ENCODE data around the gene C3orf80.
"Not testable (repeated sequence)": the region's sequence is repeated elsewhere in the genome, so short reads cannot be mapped to it uniquely, and the experiment has no call there.

The C3orf80 gene

DNA sequence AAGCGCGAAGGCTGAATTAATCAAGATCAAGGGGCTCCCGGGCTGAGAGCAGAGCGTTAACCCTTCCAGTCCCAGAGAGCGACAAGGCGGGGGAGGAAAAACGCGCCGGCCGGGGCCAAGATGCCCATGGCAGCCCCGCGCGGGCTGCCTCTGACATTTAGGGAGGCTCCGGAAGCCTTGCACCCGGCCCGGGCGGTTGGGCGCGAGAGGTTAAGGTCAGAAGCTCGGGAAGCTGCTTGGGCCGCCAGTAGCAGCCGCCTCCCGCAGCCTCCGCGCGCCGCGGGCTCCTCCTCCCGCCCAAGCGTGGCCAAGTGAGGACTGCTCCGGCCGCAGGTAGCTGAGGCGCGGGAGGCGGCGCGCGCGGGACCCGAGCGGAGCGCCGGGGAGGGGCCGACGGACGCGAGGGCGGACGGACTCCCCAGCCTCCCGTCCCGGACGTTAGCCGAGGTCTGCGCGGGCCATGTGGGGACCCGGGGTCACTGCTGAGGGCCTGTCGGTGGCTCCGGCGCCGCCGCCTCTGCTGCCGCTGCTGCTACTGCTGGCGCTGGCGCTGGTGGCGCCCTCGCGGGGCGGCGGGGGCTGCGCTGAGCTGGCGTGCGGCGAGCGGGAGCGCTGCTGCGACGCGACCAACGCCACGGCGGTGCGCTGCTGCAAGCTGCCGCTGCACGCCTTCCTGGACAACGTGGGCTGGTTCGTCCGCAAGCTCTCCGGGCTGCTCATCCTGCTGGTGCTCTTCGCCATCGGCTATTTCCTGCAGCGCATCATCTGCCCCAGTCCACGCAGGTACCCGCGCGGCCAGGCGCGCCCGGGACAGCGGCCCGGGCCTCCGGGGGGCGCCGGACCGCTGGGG, at the start of gene C3orf80:
C3orf80 (plus strand) TSS at position 247 of the 850 bp plus-strand sequence; CDS start at position 461, 214 bp downstream.
- no peak for DNase-seq (ENCODE audit: low read depth in 2 of 2)

DNA sequence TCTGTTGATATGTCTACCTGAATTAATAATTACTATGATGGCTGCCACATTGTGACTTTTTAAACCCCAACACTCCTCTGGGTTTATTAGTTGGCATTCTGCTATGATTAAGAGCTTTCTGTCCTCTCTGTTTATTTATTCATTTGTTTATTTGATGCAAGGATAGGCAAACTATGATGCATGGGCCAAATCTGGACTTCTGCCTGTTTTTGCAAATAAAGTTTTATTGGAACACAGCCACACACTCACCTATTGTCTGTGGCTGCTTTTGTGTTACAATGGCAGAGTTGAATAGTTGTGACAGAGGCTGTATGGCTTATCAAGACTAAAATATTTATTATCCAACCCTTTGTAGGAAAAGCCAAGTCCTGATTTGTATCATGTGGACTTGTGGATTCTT, 48.3 kb upstream of the C3orf80 start:
- DNase-seq (ENCODE audit: low read depth in 2 of 2) = no peak

- DNase-seq (ENCODE audit: low read depth in 2 of 2) = not testable (repeated sequence)
Measured at GRCh38 chr3:160178661-160179060, 46.6 kb upstream of the C3orf80 start.

DNA sequence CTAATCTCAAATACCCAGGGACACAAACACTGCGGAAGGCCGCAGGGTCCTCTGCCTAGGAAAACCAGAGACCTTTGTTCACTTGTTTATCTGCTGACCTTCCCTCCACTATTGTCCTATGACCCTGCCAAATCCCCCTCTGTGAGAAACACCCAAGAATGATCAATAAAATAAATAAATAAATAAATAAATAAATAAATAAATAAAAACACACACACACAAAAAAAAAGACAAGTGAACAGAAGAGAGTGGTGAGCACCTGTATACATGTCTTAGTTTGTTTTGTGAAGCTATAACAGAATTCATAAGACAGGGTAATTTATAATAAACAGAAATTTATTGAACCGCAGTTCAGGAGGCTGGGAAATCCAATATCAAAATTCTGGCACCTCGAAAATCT, 45.8 kb upstream of the C3orf80 start:
- DNase-seq (ENCODE audit: low read depth in 2 of 2) = not testable (repeated sequence)

DNA sequence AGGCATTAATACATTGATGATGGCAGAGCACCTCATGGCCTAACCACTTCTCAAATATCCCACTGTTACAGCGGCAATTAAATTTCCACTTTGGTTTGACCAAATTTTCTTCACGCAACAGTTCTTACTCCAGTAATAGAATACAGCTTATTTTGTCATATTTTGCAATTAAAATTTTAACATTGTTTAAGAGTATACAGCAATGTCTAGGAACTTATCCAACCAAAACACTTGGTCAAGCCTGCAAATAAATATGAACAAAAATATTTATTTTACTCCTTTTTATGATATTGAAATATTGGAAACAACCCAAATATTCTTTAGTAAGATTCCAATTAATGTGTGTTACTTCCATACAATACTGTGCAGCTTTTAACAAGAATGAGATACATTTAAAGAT, 45.3 kb upstream of the C3orf80 start:
- no peak for DNase-seq (ENCODE audit: low read depth in 2 of 2)

DNA sequence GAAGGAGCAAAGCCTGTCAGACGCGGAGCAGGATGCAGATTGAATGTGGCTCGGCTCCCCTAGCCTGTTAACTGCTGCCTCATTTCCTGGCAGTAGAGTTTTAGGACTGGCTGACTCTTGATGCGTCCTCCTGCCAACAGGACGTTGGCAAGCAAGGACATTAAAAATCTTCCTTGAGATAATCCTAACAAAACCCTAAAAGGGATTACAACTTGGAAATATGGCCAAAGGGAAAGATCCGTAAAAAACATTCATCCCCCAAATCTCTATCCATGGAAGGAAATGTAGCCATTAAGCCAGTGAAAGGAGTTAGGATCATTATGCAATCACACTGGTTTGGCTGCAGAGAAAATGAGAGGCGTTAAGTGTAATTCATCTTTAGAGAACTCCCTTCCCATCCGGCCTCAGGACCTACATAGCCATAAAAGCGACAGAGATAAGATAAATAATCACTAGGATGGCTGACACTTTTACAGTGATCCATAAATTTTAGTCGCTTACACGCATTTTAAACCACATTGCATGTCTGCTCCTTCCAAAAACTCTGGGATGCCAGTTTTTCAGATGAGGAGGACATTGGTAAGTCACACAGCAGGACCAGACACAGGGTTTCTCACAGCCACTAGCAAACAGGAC, 44.5 kb upstream of the C3orf80 start:
- DNase-seq (ENCODE audit: low read depth in 2 of 2) = no peak

DNA sequence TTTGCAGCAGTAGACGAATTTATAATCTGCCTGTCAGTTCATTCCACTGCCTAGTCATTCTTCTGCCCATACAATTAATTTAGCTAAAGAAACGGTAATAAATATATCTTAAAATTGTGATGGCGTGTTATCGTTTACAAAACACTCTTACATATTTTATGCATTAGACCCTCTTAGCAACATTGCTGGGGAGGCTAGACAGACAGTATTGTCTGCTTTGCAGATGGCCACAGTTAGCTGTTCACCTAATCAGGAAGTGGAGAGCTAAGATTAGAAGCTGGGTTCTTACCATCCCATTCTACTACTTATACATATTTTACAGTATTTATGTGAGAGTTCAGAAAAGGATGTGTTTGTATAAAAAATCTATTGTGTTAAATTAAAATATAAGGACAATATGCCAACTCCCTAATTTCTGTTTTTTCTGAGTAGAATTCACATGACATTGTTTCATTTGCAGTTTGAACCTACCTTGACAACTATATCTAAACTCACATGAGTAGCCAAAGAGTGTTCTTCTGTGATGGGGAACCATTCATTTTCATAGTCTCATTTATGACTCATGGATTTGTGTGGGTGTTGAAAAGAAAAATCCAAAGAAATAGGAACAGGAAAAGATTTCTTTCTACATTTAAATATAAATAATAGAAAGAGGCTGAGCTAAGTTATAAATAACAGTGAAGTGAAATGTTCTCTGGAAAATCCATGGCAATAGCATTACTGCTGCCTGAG, 41.7 kb upstream of the C3orf80 start:
- DNase-seq (ENCODE audit: low read depth in 2 of 2) = no peak

DNA sequence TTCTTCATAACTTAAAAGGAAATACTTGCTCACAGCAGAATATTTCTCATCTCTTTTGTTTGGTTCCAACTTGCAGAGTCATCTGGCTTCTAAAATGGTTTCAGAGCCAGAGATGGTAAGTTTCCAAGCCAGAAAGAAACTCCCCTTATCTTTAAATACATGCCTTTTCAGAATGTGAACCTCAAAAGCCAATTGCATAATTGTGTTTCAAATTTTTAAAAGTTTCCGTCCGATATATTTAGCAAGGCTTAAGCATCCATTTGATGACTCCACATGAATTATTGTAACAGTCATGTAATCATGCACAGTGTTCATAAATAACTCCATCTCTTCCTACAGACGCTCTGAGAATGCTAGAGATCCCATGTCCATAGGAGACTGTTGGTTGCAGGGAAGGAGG, 40.6 kb upstream of the C3orf80 start:
- no peak for DNase-seq (ENCODE audit: low read depth in 2 of 2)

DNA sequence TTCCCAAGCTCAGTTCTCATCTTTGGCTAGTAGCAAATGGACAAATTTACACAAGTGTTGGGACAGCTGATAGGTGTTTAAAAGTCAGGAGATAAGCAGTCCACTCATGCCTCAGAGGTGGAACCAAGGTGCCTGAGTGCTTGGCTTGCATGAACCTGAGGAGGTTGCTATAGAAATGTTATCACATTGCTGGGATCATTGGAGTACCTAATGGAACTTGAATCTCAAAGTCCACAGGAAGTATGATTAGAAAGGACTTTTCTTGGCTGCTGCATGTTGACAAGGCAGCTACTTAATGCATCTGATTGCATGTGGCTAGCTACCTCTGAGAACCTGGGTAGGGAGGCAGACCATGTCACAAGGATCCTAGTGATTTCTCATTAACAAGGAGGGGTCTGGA, 39.5 kb upstream of the C3orf80 start:
- DNase-seq (ENCODE audit: low read depth in 2 of 2) = no peak

GRCh38 chr3:160187288-160187687, 37.9 kb upstream of the C3orf80 start:
- DNase-seq (ENCODE audit: low read depth in 2 of 2) = no peak

- no peak for DNase-seq (ENCODE audit: low read depth in 2 of 2)
Measured at GRCh38 chr3:160192310-160193029, 32.8 kb upstream of the C3orf80 start.

DNA sequence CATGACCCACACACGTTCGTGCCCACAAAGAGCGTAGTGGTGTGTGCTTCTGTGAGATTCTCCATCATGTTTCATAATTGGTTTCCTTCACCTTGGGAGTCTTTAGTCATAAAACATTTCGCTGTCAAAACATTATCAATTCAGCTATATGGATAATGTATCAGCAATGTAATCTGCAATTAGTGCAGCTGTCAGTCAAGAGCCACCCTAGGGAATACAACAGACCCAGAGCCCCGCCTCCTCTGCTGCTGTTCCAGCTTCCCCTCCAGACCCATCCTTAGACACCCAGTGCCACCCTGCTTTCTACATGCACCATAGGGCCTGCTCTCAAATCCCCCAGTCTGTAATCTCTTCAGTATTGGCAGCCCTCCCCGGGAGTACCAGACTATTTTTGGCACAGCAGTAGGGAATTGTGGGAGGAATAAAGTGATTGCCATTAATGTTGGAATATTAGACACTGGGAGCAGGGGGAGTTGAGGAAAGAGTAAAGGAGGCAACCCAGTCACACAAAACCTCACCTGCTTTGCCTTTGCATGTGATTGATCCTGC, 31.5 kb upstream of the C3orf80 start:
- no peak for DNase-seq (ENCODE audit: low read depth in 2 of 2)

GRCh38 chr3:160194438-160194837, 30.8 kb upstream of the C3orf80 start:
- DNase-seq (ENCODE audit: low read depth in 2 of 2) = no peak

- no peak for DNase-seq (ENCODE audit: low read depth in 2 of 2)
Measured at GRCh38 chr3:160195106-160195505, 30.1 kb upstream of the C3orf80 start.

DNA sequence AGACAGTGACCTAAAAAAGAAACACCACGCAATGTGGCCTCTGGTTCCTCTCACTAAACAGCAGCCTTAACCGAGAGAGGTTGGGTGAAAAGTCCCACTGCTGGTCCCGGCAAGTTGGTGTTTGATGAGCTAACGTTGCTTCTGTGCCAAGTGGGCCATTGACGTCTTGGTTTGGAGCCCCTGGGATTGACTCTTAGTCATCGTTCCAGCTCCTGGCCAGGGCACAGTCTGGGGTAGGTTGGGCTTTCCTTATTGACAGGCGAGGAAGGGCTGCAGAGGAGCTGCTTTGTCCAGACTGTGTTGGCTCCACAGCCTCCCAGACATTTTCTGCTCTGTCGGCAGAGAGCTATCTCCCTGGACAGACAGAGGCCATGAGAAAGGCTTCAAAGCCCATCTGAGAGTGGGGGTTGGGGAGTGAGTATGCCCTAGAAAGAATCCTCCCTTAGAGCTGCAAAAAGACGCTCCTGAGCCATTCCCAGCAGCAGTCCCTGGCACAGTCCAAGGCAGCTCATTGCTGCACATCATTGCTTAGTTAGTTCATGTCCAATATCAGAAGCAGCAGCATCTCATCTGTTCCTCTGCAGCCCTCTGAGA, 28.6 kb upstream of the C3orf80 start:
- DNase-seq (ENCODE audit: low read depth in 2 of 2) = no peak

DNA sequence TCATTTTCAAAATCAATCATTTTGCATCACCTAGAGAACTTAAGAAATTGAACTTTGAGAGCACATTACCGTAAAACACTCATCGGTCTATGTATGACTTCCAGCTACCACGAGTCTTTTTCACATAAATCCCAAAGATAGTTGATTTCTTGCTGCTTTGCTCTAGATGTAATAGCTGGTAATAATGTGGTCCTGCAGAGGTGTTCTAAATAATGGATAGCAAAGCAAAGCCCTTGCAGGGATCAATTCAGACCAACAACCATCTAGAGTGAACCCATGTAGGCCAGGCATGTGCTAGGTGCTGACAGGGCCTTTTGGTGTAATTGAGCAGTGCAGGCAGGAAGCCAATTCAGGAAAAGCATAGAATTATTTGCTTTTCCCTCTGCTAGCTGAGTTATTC, 26.1 kb upstream of the C3orf80 start:
- no peak for DNase-seq (ENCODE audit: low read depth in 2 of 2)

- no peak for DNase-seq (ENCODE audit: low read depth in 2 of 2)
Measured at GRCh38 chr3:160200353-160200752, 24.9 kb upstream of the C3orf80 start.

GRCh38 chr3:160204396-160205011, 20.7 kb upstream of the C3orf80 start:
- not testable (repeated sequence) for DNase-seq (ENCODE audit: low read depth in 2 of 2)

DNA sequence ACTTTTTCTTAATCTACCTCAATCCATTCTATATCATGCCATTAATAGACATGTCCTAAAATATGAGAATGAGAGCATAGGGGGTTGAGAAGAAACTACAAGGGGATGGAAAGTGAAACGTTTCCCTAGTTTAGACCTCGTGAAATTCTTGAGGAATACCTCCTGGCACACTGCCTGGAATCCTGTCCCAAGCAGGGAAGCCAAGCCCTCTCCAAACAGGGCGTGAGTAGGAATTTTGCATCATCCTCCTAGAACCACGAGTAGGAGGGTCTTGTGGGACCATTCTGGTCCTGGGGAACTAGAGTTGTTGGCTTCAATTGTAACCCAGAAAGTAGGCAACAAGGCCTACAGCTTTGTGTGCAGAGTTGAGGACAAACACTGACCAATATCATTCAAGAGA, 19.6 kb upstream of the C3orf80 start:
- no peak for DNase-seq (ENCODE audit: low read depth in 2 of 2)

- no peak for DNase-seq (ENCODE audit: low read depth in 2 of 2)
Measured at GRCh38 chr3:160210341-160210740, 14.9 kb upstream of the C3orf80 start.

- DNase-seq (ENCODE audit: low read depth in 2 of 2) = no peak
Measured at GRCh38 chr3:160210799-160211221, 14.4 kb upstream of the C3orf80 start.

Measured in stimulated activated CD8-positive, alpha-beta memory T cell treated with anti-CD3 and anti-CD28 coated beads, Interleukin-2, amount 100 ng/mL, for 1 hour (primary cell).